ENCODE results near the gene ZNF362. TPM values are rescaled to one million over a fixed set of nuclear protein-coding genes. Genes with fewer than 3 reads are reported as not detected.

The ZNF362 gene
- total RNA-seq, 2 donors from 2014 or later = 25.3 to 55.4 TPM

DNA sequence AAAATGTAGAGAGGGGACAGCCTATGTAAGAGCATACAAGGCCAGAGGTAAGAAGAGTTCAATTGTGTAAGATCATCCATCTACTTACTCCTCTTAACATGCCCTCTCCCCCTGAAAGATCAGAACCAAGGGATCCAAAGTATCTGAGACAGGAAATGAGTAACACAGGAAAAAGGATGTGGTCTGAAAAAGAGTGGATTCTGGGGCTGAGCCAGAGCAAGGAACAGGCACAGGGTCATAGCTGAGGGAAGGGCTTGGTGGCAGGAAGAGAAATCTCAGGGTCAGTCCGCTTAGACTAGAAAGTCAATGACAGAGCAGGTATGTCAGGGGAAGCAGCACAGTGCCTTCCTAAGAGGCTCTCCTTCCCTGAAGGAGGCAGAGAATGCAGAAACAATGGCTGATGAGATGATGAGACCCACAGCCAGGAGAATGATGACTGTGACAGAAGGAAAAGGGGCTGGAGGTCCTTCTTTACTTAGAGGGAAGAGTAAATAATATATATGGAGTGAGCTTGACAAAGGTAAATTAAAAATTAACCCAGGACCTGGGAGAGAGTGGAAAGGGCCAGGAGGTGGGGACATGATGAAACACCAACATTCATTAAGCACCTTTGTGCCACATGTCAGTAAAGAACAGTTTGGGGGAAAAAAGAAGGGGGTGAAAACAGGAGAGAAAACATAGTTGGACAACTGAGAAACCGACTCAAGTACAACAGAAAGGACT, 90.8 kb downstream of the ZNF362 start:
- Histone ChIP-seq H3K4me3 (peak overlapping the region; percentile 96), H3K36me3 (peaks cover 2% of the 10 kb centered on the region), H3K9me3 (no peaks in the 10 kb centered on the region), H3K4me1 (ENCODE audit: control insufficient read depth in 1 of 2, low read depth in 2 of 2) (peaks cover 47 to 65% of the 10 kb centered on the region in 2 donors), H3K27ac (peak overlapping the region; percentile 95 to 97), H3K27me3 (replicated peaks; ENCODE audit: insufficient read depth) (no peaks in the 10 kb centered on the region)
- TF ChIP-seq, protein P1, sequence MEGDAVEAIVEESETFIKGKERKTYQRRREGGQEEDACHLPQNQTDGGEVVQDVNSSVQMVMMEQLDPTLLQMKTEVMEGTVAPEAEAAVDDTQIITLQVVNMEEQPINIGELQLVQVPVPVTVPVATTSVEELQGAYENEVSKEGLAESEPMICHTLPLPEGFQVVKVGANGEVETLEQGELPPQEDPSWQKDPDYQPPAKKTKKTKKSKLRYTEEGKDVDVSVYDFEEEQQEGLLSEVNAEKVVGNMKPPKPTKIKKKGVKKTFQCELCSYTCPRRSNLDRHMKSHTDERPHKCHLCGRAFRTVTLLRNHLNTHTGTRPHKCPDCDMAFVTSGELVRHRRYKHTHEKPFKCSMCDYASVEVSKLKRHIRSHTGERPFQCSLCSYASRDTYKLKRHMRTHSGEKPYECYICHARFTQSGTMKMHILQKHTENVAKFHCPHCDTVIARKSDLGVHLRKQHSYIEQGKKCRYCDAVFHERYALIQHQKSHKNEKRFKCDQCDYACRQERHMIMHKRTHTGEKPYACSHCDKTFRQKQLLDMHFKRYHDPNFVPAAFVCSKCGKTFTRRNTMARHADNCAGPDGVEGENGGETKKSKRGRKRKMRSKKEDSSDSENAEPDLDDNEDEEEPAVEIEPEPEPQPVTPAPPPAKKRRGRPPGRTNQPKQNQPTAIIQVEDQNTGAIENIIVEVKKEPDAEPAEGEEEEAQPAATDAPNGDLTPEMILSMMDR (IDR thresholded peaks at IDR 0.05) = no peak
- ATAC-seq (ENCODE audit: insufficient number of reproducible peaks, low FRiP score, low read depth) (peak; percentile 47), DNase-seq (ENCODE audit: low spot score) (peak; percentile 58)

DNA sequence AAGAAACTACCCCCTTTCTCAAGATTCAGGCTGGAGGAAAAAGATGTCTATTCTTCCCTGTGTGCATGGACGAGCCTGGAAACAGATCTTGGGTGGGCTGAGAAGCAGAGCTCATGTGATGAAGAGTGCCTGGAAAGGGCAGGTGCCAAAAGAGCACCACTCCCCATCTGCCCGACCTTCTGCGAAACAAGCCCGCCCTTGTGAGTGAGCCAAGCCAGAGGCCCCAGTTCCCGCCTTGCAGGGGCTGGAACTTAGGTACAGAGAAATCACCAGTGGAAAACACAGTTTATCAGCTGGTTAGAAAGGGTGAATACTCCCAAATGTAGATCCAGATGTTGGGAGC, 91.3 kb downstream of the ZNF362 start:
- Histone ChIP-seq H3K4me1 (ENCODE audit: control insufficient read depth in 1 of 2, low read depth in 2 of 2) (peaks cover 43 to 60% of the 10 kb centered on the region in 2 donors), H3K27me3 (replicated peaks; ENCODE audit: insufficient read depth) (no peaks in the 10 kb centered on the region), H3K9me3 (no peaks in the 10 kb centered on the region), H3K36me3 (peaks cover 2% of the 10 kb centered on the region), H3K27ac (peak overlapping the region; percentile 95 to 97), H3K4me3 (peak overlapping the region; percentile 96)
- no peak for ATAC-seq (ENCODE audit: insufficient number of reproducible peaks, low FRiP score, low read depth)
- TF ChIP-seq, protein P1 (IDR thresholded peaks at IDR 0.05) = no peak
- no peak for DNase-seq (ENCODE audit: low spot score)

DNA sequence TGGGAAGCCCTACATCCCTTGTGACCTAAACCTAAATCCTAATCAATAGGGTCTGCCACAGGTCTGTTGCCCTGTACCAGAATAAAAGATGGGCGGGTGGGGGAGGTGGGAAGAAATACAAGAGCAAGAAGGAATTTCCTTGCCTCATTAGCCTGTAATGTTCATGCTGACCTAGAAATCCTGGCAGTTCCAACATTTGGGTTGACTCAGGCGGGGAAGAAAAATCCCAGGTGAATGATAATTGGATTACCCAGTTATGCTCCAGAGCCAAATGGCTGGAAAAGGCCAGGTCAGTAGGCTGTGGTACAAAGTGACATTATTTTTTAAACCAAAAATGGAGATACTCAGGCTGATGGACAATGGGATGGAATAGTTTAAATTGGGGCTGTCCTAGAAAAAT, 91.9 kb downstream of the ZNF362 start:
- Histone ChIP-seq H3K4me3 (peak overlapping the region; percentile 96), H3K9me3 (no peaks in the 10 kb centered on the region)
- DNase-seq (ENCODE audit: low spot score) = no peak

DNA sequence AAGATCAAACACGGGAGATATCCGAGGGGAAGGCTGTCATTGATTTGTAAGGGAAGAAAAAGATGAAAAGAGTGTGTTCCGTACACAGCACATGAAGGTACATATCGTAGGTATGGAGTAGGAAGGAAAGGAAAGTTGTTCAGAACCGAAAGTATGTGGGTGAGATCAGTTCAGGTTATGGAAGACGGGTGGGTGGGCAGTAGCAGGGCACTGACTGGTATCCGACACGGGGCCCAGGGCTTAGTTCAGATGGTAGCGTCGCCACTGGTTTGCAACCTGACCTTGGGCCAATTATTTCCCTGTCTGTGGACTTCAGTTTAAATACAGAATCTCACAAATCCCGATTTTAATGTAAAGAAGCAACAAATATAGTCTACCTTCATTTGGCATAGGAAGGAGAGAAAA, 92.4 kb downstream of the ZNF362 start:
- ATAC-seq (ENCODE audit: insufficient number of reproducible peaks, low FRiP score, low read depth) (no peak), DNase-seq (ENCODE audit: low spot score) (no peak)
- Histone ChIP-seq H3K27ac (peak overlapping the region; percentile 95 to 97), H3K4me1 (ENCODE audit: control insufficient read depth in 1 of 2, low read depth in 2 of 2) (peaks cover 33 to 49% of the 10 kb centered on the region in 2 donors), H3K9me3 (no peaks in the 10 kb centered on the region), H3K27me3 (replicated peaks; ENCODE audit: insufficient read depth) (no peaks in the 10 kb centered on the region), H3K4me3 (peak overlapping the region; percentile 96), H3K36me3 (no peaks in the 10 kb centered on the region)
- TF ChIP-seq, protein P1 (IDR thresholded peaks at IDR 0.05) = no peak

More for the DNA sequence above, 91.9 kb downstream of the ZNF362 start:
- ATAC-seq (ENCODE audit: insufficient number of reproducible peaks, low FRiP score, low read depth) = no peak
- H3K4me1 ChIP-seq (ENCODE audit: control insufficient read depth in 1 of 2, low read depth in 2 of 2) = peaks cover 38 to 54% of the 10 kb centered on the region in 2 donors
- H3K27ac ChIP-seq = peak overlapping the region; percentile 95 to 97
- no peaks in the 10 kb centered on the region for H3K27me3 ChIP-seq (replicated peaks; ENCODE audit: insufficient read depth)
- no peaks in the 10 kb centered on the region for H3K36me3 ChIP-seq
- TF ChIP-seq, protein P1 (IDR thresholded peaks at IDR 0.05) = no peak

DNA sequence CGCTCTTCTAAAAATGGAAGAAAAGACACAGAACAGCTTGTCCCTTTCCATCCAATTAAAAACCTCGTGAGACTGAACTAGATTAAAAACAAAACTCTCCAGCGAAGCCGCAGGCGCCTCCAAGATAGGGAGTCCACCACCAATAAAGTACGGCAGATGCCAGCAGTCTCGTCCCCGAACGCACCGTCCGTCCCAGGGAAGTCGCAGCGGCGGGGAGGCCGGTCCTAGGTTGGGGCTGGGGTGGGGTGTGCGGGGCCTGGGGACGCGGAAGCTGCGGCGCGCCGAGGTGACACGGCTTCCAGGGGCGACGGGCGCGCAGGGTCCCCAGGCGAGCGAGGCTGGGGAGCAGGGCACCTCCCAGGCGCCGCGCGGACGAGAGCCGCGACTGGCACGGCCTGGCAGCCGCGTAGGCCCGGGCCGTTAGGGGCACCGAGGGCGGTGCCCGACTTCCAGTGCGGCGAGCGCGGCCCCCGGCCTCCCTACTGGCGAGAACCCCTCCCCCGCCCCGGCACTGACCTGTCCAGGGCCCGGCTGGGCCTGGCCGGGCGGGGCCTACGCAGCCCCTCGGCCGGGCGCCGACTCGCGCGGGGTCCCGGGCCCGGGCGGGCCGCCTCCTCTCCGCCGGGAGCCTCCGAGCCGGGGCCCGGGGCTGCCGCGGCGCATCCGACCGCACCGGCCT, 92.9 kb downstream of the ZNF362 start:
- Histone ChIP-seq H3K4me1 (ENCODE audit: control insufficient read depth in 1 of 2, low read depth in 2 of 2) (peaks cover 27 to 44% of the 10 kb centered on the region in 2 donors), H3K27me3 (replicated peaks; ENCODE audit: insufficient read depth) (no peaks in the 10 kb centered on the region), H3K27ac (peak overlapping the region; percentile 95 to 97), H3K4me3 (peak overlapping the region; percentile 96), H3K9me3 (no peaks in the 10 kb centered on the region), H3K36me3 (no peaks in the 10 kb centered on the region)
- ATAC-seq (ENCODE audit: insufficient number of reproducible peaks, low FRiP score, low read depth) = no peak
- TF ChIP-seq, protein P1 (IDR thresholded peaks at IDR 0.05) = no peak
- DNase-seq (ENCODE audit: low spot score) = no peak

All from thoracic aorta (tissue), 2 donors.